ENCODE measurements around the gene TREH. TPM values are rescaled to one million over a fixed set of nuclear protein-coding genes. Genes with fewer than 3 reads are reported as not detected.

Gene TREH
- total and polyA plus RNA-seq, 12 donors = 0.11 to 4.8 (median 0.83) TPM; not detected in 9

- H3K4me3 ChIP-seq = no peak overlapping the region
- ATAC-seq (no peak), DNase-seq (no peak)
- intact Hi-C loops (cut with DNase I) = no loop called here
- WGBS, 2 donors = 93 to 97% methylated on average over 2 of the region's 2 CpGs
- H3K27me3 ChIP-seq = no peaks in the 10 kb centered on the region
- H3K4me1 ChIP-seq = no peaks in the 10 kb centered on the region
- TF ChIP-seq CTCF (IDR thresholded peaks at IDR 0.05) = no peak
- no peaks in the 10 kb centered on the region for H3K36me3 ChIP-seq
- peaks cover 0 to 19% (median 0%) of the 10 kb centered on the region in 11 donors for H3K9me3 ChIP-seq
- no peak overlapping the region for H3K27ac ChIP-seq
These were observed 8.2 kb downstream of the TREH start for GRCh38 chr11:118671254-118671653.

- DNase-seq = no peak
- intact Hi-C loops (cut with DNase I) = no loop called here
- TF ChIP-seq CTCF (IDR thresholded peaks at IDR 0.05) = no peak
These were observed 9.4 kb downstream of the TREH start for GRCh38 chr11:118670063-118670462.

GRCh38 chr11:118666371-118666770 is 13.1 kb downstream of the TREH start:
- Histone ChIP-seq H3K27me3 (no peaks in the 10 kb centered on the region), H3K36me3 (no peaks in the 10 kb centered on the region), H3K27ac (no peak overlapping the region), H3K4me1 (no peaks in the 10 kb centered on the region), H3K9me3 (peaks cover 0 to 11% (median 0%) of the 10 kb centered on the region in 11 donors), H3K4me3 (no peak overlapping the region)
- intact Hi-C loops (cut with DNase I) = loop anchor here in 1 of 10 donors (10.0 kb wide), 1 partner anchor 288 kb away; the partner anchor contains the start of gene UPK2
- 80 to 83% methylated on average over 5 of the region's 5 CpGs for WGBS, 2 donors
- ATAC-seq (no peak), DNase-seq (no peak)
- TF ChIP-seq CTCF (IDR thresholded peaks at IDR 0.05) = no peak

More at GRCh38 chr11:118670063-118670462, 9.4 kb downstream of the TREH start:
- H3K36me3 ChIP-seq = no peaks in the 10 kb centered on the region
- H3K9me3 ChIP-seq = peaks cover 0 to 19% (median 0%) of the 10 kb centered on the region in 11 donors
- no peaks in the 10 kb centered on the region for H3K27me3 ChIP-seq
- WGBS, 2 donors = 65 to 75% methylated on average over 2 of the region's 2 CpGs
- H3K4me3 ChIP-seq = no peak overlapping the region
- no peak for ATAC-seq
- no peak overlapping the region for H3K27ac ChIP-seq
- no peaks in the 10 kb centered on the region for H3K4me1 ChIP-seq

- Histone ChIP-seq H3K4me3 (no peak overlapping the region), H3K27ac (no peak overlapping the region), H3K27me3 (no peaks in the 10 kb centered on the region), H3K4me1 (peaks cover 0 to 14% (median 9%) of the 10 kb centered on the region in 9 donors), H3K9me3 (no peaks in the 10 kb centered on the region), H3K36me3 (peaks cover 0 to under 1% (median 0%) of the 10 kb centered on the region in 9 donors)
- ATAC-seq = no peak
- WGBS, 2 donors = 74 to 80% methylated on average over 3 of the region's 3 CpGs
- no peak for TF ChIP-seq CTCF (IDR thresholded peaks at IDR 0.05)
- intact Hi-C loops (cut with DNase I) = loop anchor here in 1 of 10 donors (10.0 kb wide), 1 partner anchor 291 kb away; the partner anchor contains the start of gene UPK2
- DNase-seq = no peak
These were observed 15.5 kb downstream of the TREH start for GRCh38 chr11:118663902-118664301.
